NOMO-1 (cell line): ENCODE data around the gene TPRG1L.

ENCODE experiments used
- DNase-seq, 2 experiments: peaks; one replicate each; lab custom pipeline; 2025; ENCODE audit not compliant: unreplicated experiment in 2 of 2; lab: John Stamatoyannopoulos, UW

Gene TPRG1L

DNA sequence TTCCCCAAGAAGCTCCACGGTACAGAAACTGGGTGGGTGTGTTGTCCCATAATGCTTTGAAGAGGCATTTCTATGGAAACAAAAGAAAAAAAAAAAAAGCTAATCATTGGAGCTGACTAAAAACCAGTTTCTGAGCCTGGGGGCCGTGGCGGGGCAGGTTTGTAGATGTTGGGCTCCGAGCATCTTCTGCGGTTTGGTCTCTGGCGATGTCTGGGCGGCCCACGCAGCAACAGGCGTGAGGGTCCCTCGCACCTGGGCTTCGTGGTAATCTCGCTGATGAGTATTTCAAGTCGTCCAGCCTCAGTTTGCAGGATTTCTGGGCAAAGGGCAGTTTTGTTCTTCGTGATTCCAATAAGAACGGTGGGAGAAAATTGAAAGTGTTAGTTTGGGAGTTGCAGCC is 34.3 kb downstream of the TPRG1L start:
- DNase-seq = no peak

DNA sequence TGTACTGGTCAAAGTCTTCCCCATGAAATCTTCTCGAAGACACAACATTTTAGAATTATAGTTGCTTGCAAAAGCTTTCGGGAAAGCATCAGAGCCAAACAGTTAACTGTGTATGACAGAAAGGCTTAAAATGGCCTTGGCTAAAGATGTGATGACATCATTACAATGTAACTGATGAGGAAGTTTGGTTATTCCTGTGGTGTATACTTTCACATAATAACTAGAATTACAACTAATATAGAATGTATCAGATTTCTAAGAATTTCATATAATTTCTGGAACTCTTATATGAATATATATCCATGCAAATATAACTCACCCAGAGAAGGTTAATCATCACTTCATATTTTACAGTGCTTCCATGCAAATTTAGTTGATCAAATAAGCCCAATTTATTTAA is 35.9 kb downstream of the TPRG1L start:
- DNase-seq = no peak

DNA sequence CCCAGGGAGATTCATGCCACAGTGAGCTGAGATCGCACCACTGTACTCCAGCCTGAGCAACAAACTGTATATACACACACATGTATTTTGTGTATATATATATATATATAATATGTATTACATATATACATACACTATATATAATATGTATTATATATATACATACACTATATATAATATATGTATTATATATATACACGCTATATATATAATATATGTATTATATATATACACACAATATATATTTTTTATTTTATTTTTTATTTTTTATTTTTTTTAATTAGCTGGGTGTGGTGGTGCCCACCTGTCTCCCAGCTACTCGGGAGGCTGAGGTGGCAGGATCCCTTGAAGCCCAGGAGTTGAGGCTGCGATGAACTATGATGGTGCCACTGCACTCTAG is 36.8 kb downstream of the TPRG1L start:
- no peak for DNase-seq

DNA sequence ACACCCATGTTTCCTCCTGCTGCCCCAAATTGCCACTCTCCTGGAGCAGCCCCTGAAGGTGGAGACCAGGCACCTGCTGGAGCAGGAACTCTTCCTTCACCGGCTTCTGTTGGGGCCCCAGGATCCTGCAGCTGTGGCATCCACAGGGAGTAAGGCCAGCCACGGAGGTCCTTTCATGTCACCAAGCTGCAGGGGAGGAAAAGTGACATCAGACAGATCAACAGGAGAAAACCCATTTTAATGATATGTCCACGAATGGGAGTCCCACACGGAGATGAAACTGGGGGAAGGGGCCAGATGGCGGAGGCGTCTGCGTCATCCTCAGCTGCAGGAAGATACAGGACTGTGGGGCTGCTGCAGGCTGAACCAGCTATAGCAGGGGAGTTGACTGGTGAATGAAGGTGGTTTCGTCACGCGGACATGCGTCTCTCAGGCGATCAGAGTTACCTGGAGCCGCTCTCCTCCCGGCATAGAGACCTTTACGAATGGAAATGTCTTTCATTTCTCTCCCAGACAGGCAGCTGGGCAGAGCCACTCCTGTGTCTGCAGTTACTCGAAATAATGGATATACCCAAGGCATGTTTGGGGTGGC is 37.4 kb downstream of the TPRG1L start:
- no peak for DNase-seq

DNA sequence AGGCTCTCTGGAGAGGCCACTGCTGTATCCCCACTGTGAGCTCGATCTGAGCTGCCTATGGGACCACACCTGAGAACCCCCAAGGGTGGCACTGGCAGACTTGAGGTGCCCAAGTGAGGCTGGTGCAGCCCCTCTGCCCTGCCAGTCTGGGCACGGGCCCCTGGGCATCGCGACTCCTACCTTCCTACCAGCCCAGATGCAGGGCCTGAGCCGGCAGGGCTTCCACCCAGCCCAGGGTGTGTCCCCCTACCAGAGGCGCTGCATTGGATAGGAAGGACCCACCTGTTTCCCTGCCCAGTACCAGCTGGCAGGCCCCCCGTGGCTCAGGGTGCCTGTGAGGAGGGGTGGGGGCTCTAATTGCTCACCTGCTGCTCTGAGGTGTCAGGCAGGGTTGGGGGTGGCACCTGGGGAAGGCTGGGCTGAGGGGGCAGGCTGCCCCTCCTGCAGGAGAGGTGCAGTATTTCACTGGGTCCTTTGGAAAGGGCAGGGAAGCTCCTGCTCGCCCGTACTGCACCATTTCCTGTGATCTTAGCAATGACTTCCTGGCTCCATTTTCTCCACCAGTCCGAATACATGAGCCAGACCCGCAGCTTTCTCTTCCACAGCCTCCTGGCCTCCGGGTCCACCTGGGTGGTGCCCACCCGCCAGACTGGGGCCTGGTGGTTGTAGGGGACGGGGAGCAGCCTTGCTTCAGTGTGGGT is 39.3 kb downstream of the TPRG1L start:
- no peak for DNase-seq

DNA sequence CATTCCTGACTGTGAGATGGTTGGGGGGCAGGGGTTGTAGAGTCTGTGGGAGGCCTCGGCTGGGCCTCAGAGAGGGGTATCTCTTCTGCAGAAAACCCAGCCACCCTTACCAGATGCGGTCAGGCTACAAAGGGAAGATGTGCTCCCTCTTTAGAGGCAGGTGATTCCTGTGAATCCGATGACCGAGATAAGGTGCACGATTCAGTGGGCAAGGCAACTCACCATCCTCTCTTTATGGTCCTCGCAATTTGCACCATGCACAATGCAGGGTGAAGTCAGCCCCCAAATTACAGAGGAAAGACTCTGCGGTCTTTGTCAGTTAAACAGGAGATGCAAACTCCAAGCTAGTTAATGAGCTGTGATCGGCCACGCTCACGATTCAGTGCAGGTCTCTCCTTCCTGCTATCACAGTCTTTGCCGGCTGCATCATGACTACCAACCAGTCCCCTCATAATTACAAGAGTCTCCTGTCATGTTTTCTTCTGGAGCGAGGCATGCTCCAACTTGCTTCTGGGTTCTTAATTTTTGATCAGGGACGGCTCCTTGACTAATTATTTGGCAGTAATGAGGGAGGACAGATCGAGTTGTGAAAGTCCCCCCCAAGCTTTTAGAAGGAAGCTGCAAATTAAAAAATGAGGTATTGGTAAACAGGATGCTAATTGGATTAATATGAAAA is 40.0 kb downstream of the TPRG1L start:
- no peak for DNase-seq

DNA sequence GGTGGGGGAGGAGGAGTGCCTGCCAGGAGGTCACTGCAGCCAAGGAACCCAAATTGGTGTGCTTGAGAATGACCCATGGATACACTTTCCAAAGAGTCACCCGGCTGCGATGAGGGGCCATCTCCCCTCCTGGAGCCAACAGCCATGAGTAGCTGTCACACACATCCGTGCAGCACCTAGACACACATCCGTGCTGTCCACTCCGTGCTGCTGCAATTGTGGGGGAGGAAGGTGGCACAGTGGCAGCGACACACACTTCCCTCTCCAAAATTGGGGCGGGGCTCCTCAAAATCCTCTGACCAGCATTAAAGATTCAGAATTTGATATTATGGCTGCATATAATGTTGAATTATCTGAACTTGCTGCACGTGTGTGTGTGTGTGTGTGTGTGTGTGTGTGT is 43.3 kb downstream of the TPRG1L start:
- no peak for DNase-seq

DNA sequence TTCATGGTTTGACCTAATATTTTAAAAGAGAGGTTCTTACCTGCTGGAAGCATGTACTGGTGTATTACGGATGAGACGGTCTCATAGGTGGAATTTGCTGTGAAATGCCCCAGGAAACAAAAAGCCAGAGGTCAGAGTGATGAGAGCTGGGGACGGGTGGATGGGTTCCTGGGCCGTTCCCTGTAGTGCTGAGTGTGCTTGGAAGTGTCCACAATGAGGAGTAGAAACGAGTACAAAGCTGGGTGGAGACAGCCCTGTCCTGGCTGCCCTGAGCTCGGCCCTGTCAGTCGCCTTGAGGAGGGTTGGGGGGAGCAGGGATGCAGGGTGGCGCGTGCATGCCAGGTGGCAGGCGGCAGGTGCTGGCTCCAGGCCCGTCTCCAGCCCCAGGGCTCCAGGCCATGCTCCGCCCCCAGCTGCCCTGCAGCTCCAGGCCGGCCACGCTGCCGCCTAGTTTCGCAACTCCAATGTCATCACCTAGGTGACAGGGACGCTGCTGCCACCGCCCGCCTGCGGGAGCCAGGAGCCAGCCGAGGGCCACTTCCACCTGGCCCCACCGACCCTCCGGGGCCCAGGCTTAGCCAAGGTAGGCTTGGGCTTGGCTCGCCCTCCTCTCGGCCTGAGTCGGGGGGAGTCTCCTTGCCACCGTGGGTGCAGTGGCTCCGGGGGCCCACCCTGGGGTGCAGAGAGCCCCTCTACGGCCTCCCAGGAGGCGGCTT is 43.9 kb downstream of the TPRG1L start:
- peak; percentile 66 to 88 for DNase-seq

DNA sequence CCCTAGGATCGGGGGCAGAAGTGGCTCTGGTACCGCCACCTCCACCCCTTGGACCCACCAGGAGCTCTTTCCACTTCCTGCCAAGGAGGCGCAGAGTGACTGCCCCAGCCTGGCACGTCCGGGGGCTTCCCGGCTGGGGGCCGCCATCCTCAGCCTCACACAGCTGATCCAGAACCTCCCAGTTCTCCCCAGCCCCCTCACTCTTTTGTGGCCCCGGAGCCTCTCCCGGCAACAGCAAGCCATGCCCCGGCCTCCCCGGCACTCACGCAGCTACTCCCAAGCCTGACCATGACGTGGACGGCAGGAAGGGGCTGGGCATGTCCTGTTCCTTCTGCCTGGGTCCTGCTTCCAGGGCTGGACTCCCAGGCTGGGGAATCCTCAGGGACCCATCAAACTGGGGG is 44.6 kb downstream of the TPRG1L start:
- no peak for DNase-seq

DNA sequence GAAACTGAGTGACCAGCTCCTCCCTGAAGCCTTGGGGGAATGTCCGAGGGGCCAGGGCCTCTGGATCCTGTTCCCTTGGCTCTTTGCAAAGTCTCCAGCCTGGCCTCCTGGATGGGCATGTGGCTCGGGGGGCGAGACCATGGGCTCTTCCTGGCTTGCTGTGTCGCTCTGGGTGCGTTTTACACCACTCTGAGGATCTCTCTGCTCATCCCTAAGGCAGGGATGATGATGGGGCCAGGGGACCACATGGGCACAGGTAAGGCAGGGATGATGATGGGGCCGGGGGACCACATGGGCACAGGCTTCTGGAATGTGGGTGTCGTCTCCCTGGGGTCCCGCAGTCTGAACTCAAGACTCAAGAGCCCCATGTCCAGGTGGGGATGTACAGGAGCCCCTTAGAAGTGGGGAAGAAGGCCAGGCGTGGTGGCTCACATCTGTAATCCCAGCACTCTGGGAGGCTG is 45.2 kb downstream of the TPRG1L start:
- DNase-seq = no peak

DNA sequence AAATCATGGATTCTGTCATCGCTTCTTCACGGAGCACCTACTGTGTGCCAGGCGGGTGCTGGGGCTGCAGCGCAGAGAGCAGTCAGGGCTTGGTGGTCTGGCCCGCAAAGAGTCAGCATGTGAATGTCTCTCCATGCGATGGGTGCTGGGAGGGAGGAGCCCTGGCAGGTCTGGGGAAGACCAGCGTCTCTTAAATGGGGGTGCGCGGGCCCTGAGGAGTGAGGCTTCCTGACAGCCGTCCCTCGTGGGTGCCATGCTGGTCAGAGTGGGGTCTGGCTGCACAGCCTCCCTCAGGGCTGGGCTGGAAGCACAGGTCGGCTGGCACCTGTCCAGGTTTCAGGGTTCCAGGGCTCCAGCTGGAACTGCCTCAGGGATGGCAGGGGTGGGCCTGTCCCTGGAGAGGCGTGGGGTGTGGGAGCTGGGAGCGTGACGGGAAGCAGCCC is 46.0 kb downstream of the TPRG1L start:
- DNase-seq = no peak

DNA sequence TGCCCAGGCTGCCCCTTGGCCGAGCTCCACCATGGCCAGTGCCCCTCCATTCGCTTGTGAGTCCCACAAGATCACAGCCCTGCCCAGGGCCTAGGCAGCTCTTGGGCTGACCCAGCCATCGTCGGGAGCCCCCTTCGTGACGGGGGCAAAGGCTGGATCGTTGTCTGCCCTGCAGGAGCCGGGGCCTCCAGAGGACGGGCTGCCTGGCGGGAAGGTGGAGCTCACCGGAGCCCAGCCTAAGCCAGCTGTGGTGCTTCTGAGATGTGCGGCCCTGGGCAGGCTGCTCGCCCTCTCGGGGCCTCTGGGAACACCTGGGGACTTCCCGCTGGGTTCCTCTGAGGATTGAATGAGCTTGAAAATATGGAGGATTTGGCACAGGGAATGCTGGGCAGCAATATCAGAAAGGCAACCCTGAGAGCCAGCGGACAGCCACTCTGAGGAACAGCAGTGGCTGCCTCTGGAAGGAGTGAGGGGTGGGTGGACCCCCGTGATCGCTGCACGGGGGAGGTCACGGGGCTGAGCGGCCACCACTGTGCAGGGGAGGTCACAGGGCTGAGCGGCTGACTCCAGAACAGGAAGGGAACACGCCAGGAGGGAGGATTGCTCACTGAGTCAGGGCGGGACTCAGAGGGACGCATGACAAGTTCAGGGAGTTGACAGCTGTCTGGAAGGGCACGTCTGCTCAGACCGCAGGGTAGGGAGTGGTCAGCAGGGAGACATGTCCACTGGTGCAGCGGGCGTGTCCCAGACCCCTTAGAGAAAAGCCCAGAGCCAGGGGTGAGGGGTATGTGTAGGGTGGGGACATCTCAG is 46.8 kb downstream of the TPRG1L start:
- DNase-seq = no peak

DNA sequence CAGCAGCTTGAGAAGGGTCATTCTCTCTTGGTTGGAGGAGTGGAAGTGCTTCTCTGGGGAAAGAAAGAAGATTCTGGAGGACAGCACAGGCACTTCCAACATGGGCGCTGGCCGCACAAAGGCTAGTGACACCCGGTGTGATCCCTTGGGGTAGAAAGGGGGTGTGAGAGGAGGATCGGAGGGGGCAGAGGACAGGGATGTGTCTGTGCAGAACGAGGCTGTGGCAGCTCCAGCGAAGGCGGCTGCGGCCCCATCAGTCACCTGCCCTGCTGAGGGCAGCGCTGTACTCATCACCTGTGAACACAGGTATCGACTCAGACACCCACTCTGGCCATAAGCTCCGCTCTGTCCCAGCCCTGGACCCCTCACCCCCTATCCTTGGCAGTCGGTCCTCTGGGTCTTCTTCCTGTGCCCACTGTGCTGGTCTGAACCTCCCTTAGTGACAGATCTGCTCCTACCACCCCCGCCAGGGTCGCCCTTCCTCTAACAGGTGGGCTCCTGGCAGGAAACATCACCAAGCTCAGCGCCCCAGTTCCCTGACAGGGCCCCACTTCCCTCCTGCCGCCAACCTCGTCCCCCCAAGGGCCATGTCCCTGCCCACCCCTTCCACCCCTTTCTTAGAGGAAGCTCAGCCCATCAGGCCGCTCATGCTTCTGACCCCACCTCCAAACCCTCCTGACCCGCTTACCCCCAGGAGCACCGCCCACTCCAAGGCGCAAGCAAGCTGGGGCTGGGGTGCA is 47.6 kb downstream of the TPRG1L start:
- DNase-seq = no peak

DNA sequence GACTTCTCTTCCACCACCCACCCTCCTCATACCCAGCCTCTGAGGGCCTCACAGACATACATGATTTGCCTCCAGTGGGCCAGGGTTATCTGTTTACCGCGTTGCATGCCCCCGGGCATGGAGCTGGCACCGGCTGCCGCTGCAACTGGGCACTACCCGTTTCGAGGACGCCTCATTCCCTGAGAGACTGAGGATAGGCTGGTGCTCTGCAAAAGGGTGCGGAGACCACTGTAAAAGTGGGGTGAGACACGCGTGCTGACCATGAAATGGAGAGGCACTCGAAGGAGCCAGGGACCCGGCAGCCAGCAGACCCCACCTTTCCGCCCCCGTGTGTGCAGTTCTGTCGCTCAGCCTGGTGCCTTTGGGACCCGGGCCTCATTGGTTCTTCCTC is 48.2 kb downstream of the TPRG1L start:
- DNase-seq = no peak

DNA sequence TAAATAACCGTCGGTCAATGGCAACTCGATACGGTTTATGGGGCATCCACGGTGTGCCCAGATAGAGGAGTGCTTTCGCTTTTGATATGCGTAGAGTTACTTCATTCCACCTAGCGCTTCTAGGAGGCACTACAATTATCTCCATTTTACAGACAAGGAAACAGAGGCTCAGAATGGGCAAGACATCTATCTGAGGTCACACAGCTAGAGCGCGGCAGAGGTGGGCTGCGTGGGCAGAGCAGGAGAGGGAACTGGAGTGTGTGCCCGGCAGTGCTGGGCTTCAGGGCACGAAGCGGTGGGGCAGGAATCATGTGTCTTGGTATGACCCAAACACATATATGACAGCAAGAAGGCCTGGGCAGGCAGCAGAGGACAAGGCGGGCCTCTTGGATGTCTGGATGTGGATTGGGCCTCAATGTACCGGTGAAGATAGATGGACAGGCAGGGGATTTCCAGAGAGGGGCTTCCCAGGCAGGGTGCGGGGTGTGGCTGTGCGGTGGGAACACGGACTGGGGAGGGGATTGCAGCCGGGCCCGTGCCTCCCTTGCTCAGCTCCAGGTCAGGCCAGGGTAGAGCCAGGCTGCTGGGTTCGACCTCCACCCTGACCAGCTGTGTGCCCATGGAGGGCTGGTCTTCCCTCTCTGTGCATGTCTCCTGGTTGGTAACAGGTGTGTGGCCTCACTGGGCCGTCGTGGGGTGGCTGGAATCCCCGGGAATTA is 48.7 kb downstream of the TPRG1L start:
- DNase-seq = no peak

DNA sequence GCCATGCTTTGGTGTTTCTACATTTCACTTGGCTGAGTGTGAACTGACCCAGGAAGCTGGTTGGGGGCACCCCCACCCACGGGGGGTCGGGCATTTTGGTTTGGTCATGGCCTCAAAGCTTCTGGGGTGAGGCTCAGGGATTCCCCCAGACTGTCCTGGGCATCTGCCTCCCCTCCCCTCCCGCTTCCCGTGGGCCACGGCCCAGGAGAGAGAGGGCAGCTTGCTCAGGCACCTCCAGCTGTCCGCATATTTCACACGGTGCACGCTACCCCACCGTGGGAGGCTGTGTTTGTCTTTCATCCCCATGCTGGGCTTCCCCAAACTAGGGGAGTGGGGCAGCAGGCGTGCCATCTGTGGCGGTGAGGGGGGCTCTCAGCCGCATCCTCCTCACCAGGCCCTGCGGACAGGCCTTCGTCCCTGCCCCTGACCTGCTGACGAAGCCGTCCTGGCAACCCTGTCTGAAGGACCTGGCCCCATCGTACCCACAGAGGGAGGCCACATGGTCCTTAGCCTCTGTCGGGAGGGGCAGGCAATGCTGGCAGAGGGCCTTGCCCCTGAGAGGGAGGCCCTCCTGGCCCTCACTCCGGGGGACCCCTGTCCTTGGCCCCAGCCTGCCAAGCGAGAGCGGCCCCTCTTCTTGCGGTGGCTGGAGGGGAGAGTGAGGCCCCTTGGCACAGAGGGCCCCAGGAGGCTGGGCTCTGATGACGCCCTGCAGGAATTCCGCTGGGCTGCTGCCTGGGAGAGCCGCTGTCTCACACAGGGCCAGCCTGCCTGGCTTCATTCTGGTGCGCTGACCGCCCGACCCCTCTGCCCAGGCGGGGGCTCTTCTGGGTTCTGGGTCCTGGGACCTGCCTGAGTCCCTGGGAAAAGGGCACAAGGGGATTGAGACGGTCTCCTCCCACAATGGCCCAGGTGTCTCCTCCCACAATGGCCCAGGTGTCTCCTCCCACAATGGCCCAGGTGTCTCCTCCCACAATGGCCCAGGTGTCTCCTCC is 49.6 kb downstream of the TPRG1L start:
- no peak for DNase-seq

DNA sequence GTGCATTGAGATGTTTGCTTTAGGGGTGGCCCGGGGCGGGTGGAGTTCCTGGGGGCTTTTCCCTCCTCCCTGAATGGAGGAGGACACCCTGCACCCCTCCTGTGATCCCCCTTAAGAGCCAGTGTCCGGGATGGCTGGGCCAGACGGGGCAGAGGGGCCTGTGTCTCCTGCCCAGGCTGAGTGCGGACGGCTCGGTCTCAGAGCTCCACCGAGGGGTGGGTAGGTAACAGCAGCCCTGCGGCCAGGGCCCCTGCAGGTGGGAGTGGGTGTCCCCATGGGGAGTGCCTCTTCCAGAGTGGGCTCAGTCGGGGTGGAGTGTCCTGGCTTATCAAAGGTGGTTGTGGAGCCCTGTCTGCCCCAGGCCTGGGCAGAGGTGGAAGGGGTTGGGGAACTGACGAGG is 50.6 kb downstream of the TPRG1L start:
- DNase-seq = no peak
